HG03025 (cell line): ENCODE measurements around the gene SP4.

Source experiments
- ATAC-seq: cut with Tn5 transposase; IDR thresholded peaks from one replicate; pipeline ENCODE4 v1.9.1; 2021; ENCODE audit warnings: mild to moderate bottlenecking, moderate library complexity; ENCODE audit not compliant: unreplicated experiment, low FRiP score

Gene SP4

DNA sequence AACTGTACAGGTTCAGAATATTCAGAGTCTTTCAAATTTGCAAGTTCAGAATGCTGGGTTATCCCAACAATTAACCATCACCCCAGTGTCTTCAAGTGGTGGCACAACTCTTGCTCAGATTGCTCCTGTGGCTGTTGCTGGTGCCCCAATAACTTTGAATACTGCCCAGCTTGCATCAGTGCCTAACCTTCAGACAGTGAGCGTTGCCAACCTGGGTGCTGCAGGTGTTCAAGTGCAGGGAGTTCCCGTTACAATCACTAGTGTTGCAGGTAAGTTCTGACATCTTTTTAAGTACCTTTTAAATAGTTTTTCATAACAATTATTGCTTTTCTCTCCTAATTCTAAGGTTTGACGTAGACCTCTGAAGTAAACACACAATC, 2.7 kb downstream of the SP4 start:
- ATAC-seq: no peak

DNA sequence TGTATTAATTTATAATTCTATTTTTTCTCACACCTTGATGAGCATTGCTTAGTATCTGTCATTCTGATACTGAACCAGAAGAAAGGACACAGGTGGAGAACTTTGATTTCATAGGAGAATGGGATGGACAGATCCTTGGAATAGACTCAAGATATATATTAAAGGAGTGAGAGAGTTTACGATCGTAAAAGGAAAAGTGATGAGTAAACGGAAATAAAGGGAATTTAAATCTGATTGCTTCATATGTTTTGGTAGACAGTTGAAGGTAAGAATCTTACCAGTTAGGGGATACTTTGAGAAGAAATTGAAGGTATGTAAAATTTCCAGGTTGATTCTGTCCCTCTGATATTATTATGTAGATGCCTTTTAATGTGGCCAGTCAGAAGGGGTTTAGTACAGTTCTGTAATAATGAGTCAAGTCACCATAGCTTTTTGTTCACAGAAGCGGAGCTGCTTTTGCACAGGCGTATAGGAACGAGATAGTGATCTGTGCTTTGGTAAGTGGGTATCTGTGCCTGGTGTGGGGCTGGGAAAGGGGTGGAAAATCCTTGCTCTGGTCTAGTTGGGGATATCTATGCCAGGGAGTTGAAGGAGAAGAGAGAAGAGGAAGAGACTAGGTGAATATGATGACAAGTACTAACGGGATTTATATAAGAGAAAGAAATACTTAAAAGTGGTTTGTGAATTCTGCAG, 15.4 kb downstream of the SP4 start:
- ATAC-seq: no peak

DNA sequence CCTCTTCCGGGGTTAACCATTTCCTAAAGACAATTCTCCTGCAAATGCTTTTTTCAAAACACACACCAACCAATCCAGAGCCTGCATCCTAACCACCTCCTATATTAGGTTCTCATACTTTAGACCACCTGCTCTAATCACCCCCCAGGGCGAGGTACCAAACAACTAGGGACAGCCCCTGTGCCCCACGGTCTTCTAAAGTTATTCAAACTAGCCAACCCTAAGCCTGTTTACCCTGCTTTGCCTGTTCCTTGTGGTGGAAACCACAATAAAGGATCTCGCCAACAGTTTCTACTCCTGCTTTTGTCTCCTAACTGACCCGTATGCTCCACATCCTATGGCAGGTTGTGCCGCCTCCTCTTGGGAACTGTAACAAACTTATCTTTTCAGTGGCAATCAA, 21.1 kb downstream of the SP4 start:
- no peak for ATAC-seq

DNA sequence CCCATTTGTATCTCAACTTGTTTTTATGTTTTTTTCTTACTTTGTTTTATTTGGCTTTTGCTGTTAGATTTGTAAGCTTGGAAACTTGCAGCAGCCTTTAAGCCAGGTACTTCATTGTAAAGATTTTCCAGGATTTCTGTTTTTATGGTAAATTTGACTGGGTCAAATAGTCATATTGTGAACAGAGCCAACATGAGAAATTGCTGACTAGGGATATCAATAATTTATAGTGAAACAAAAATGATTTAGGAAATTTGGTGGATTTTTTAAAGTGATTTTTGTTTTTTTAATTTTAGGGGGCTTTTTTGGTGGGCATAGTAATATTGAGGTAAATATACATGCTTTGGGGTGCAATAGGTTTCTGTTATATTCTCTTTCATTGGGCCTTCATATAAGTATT, 22.2 kb downstream of the SP4 start:
- ATAC-seq: no peak

DNA sequence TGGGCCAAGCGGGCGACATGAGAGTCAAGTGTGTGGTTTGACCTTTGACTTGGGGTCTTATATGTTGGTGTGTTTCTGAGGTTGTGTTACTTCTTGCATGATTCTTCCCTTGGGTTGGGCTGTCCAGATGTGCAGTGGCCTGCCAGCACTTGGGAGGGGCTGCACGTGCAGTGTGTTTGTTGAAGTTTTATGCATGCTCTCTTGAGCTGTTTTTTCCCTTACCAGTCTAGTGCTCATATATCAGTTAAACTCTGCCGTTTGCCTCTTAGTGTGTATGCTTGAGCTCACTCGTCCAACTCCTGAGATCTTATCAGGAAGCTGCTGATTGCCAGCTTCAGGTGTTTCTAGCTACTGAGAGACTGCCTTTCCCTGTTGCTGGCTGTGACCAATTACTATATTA, 23.1 kb downstream of the SP4 start:
- ATAC-seq: no peak

DNA sequence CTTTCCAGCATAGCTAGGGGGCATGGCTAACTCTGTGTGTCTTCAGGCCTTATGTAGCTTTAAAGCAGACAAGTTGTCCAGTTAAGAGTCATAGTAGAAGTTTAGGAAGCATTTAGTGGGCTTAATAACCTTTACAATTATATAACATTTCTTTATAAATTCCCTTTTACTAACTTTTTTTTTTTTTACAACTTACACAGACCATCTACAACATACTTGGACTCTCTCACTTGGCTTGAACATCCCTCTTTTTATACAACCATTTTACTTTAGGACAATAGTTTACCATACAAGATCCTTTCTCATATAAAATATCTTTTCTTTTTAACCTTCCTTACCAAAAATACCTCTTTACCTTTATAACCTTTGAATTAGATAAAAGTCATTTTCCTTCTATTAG, 26.3 kb downstream of the SP4 start:
- no peak for ATAC-seq

DNA sequence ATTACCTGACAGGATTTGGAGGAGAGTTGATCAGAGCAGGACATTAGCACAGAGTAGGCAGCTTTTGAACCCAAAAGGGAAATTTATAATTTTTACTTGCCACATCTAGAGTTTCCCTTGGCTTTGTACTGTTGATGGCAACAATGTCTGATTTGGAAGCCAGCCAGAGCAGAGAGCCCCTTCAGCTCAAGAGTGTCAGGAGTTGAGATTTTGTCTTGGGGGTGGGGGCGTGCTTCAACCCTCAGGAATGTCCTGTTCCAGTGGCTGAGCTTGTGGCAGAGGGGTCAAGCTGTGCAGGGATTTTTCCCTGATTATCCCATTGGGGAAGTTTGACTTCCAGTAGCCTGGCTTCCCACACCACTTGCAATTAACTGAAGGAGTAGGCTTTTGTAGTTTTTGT, 27.0 kb downstream of the SP4 start:
- ATAC-seq: no peak

DNA sequence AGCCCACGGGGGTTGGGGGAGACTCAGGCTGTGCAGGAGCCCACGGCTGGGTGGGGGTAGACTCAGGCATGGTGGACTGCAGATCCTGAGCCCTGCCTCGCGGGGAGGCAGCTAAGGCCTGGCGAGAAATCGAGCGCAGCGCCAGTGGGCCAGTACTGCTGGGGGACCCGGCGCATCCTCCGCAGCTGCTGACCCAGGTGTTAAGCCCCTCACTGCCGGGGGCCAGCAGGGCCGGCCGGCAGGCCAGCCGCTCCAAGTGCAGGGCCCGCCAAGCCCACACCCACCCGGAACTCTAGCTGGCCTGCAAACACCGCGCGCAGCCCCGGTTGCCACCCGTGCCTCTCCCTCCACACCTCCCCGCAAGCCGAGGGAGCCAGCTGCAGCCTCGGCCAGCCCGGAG, 33.4 kb downstream of the SP4 start:
- no peak for ATAC-seq

DNA sequence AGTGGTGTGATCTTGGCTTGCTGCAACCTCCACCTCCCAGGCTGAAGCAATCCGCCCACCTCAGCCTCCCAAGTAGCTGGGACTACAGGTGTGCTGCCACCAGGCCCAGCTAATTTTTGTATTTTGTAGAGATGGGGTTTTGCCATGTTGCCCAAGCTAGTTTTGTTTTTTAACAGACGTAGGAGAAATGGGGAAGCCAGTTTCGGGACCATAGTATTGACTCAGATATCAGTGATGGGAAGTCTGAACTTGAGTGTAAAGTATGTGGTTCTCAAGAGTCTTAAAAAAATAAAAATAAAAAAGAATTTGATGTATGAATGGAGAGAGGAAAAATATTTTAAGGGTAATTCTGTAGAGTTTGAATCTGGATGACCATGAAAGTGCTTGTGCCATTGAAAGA, 34.2 kb downstream of the SP4 start:
- no peak for ATAC-seq

DNA sequence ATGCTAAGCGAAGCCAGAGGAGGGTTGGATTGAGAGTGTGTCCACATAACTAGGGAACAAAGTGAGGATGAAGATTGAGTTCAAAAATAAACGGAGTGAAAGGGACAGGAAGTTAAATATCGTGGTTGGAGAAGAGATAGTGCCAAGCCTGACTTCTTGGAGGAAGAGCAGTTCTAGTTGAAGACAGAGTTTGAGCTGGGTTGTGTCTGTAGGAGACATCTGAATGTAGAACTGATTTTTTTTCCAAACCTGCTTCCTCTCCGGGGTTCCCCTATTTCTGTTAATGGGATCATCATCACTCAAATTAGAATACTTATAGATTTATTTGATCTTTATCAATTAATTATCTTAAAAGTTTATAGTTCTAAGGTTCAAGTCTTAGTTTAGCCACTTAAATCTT, 35.6 kb downstream of the SP4 start:
- no peak for ATAC-seq

DNA sequence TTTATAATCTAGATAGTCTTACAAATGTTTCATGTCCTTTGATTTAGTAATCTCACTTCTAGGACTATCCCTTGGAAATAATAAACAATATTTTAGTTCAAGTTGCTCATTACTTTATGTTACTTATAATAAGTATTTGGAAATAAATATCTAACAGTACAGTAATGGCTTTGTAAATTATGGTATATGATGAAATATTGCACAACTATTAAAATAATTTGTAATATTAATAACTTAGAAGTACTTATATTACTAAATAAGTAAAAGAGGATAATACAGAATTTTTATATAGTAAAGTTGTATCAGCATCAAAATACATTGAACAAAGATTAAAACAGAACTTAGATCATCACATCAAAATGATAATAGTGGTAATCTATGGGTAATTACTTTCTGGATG, 41.1 kb downstream of the SP4 start:
- no peak for ATAC-seq

DNA sequence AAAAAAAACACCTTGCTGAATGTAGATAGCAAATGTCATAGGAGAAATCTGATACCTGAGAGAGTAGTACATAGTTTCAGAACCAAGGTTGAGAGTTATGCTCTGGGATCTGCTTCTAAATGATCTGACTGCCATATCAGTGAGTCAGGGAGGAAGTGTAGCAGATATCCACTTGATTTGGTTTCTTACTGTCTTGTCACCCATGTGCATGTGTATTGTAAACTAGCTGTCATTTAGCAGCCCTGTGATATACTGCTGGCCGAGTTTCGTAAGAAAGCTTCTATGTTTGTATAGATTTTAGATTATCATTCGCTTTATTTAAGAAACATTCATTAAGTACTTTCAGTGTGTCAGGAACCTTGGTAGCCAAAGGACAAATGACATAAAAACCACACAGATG, 42.0 kb downstream of the SP4 start:
- no peak for ATAC-seq

DNA sequence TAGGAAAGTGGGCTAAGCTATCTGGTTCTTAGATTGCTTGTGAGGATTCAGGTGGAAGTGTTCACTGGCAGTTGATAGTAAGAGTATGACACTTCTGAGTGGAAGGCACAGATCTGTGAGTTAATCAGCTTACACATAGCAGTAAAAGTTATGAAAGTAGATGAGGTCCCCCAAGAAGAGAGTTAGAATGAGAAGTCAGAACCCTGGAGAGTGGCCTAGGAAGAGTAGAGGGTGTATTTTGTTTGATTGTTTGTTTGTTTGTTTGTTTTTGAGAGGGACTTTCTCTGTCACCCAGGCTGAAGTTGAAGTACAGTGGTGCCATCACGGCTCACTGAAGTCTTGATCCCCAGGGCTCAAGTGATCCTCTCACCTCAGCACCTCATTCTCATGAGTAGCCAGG, 44.1 kb downstream of the SP4 start:
- ATAC-seq: no peak

DNA sequence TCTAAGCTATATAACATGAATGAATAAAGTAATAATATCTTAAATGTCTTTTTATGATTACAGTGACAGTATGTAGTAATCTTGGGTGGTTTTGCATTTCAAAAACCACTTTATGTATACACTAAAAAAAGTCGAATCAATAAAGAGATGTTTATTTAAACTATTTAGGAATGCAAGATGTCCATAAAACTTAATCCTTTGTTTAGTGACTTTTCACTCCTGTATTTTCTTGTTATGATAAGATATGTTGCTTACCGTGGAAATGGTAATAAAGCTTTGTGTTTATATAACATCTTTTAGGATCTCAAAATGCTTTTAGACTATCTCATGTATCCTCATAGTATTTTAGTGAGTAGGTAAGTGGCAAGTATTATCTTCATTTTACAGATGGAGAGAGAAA, 48.5 kb downstream of the SP4 start:
- no peak for ATAC-seq

DNA sequence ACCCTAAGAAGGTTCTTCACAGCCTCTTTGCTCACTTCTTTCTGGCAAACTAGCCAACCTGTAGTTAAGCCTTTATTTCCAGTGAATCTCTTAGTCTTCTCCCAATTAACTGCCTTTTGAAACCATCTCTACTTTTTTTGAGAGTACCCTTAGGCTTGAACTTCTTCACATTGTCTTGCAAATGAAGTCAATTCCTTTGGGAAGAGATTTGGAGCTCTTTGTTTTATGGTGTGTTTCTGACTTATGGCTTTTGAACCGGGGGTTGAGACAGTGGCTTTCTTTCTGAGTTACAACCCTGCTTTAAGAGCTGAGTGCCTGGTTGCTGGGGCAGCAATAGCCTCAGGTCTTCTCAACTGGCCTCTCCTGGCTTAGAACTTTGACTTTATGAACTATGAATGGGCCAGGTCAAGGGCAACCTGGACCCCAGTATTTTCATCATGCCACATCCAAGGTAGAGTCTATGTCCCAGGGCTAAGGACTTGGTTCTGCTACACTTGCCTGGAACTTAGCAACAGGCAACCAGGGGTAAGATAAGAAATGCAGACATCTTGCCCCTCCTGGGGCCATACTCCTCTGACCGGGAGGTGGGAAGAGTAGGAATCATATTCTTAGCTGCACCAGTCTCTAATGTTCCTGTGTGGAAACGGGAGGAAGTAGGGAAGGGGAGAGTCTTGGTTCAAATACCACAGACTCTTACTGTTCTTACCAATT, 53.0 kb downstream of the SP4 start:
- no peak for ATAC-seq

DNA sequence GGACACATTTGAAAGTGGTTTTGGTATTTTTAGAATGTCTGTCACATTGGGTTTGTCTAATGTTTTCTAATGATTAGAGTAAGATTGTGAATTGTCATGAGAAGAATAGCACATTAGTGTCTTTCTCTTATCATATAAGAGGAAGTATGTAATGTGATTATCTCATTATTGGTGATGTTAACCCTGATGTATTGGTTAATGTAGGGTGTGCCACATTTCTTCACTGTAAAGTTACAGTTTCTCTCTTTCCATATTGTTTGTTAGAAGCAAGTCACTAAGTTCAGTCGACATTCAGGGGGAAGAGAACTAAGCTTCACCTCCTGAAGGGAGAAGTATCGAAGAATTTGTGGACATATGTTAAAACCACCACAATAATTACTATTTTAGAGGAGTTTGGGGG, 58.6 kb downstream of the SP4 start:
- no peak for ATAC-seq

DNA sequence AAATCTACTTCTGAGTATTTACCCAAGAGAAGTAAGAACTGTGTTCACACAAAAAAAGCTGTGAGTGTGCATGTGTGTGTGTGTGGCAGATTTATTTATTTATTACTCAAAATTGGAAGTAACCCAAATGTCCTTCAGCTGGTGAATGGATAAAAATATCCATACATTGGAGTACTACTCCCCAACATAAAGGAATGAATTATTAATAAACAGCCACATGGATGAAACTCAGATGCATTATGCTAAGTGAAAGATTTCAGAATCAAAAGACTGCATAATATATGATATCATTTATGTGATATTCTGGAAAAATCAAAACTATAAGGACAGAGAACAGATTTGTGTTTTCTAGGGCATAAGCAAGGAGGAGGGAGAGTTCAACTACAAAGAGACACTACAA, 67.8 kb downstream of the SP4 start:
- ATAC-seq: no peak

DNA sequence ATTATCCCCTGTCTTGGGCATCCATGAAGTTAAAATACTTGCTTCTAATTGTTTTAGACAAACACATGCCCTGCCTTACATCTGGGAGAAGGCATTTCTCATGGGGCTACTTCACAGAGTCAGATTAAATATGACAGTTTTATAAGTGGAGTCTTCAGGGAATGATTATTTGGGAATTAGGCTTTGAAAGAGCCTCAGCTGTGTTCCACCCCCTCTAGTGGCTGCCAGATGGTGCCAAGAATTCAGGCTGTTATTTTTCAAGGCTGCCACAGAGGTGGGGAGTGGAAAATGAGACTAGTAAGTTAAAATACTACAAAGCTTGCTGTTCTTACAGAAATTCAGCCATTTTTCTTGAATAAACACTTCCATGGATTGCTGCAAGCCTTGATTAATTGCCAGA, 69.2 kb downstream of the SP4 start:
- ATAC-seq: no peak

DNA sequence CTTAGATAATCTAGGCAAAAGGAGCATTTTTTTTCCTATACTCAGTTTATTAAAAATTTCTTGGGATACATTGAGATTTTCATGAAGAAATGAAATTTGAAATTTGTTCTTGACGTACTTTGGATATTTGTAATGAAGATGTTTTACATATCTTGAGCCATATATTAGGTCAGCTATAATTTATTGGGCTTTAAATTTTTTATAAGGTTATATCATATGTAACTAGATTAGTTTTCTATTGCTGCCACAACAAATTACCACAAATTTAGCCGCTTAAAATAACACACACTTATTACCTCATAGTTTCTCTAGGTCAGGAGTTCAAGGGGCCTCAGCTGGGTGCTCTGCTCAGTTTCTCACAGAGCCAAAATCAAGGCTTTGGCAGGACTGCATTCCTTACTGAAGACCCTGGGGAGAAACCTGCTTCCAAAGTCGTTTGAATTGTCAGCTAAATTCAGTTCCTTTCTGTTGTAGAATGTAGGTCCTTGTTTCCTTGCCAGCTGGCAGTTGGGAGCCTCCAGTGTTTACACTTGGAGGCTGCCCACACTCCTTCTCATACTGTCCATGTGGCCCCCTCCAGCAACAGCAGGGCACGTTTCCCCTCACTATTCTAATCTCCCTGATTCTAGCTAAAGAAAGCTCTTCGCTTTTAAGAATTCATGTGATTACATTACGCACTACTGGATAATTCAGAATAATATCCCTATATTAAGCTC, 72.4 kb downstream of the SP4 start:
- ATAC-seq: no peak

DNA sequence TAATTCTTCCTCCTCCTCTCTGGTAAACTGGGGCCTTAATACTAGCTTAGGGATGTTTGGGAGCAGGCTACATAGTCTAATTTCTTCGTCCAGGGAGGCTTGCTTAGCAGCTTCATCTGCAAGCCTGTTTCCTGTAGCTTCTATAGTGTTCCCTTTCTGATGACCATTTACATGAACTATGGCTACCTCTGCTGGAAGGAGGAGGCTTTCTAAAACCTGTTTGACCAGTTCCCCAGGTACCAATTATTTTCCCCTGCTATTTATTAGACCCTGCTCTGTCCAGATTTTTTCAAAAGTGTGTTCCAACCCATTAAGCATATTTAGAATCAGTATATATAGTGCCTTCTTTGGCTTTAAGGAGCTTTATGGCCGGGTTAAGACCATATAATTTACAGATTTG, 76.1 kb downstream of the SP4 start:
- ATAC-seq: no peak

DNA sequence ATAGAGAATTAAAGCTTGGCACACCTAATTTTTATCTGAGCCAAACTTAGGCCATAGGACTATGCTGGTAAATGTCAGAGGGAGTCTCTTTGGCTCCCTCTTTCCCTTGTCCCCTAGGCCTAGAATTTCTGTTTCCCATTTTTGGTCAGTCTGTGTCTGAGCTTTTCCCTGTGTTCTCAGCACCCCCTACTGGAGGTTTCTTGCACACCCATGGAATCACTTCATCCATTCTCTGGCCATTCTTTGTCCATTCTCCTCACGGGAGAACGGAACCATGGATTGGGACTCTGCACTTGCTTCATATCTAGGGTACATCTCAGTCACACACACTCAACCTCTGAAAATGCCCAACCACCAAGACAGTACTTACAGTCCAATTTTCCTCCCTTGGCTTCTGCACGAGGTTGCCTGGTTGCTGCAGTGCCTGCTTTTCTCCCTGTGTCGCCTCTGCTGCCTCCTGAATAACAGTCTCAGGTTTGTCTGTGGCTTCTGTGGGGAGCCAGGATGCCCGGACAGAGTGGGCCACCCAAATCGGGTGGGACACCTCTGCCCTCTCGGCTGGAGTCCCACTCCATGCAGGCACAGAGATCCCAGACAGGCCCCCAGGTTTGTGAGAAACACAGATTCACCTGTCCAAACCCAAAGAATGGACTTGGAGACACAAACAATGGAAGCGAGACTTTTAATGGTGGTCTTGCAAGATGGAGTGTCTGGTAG, 79.9 kb downstream of the SP4 start:
- ATAC-seq: no peak
